A549 (cell line): ENCODE measurements around the gene TAF6L. TPM values are rescaled to one million over a fixed set of nuclear protein-coding genes. Genes with fewer than 3 reads are reported as not detected.

Source experiments
- CBX2 ChIP-seq: fragments of 200-600 bp; sonication (generic); IDR thresholded peaks from 2 replicates; pipeline ENCODE4 v1.6.1; 2016; ENCODE audit warnings: low read depth, mild to moderate bottlenecking, borderline replicate concordance
- CBX8 ChIP-seq: fragments of 200-600 bp; sonication (generic); IDR thresholded peaks from 2 replicates; pipeline ENCODE4 v1.6.1; 2016
- EHF ChIP-seq: fragments of 250-450 bp; sonication (Bioruptor Pico); IDR thresholded peaks from 2 replicates; pipeline ENCODE4 v1.5.0; 2020; ENCODE audit warnings: mild to moderate bottlenecking
- EHMT2 ChIP-seq: fragments of 200-600 bp; sonication (generic); IDR thresholded peaks from 2 replicates; pipeline ENCODE4 v1.6.1; 2016; ENCODE audit warnings: antibody characterized with exemption, low read depth, mild to moderate bottlenecking, moderate library complexity
- ELK1 ChIP-seq: fragments of 150-350 bp; IDR thresholded peaks from 2 replicates; pipeline ENCODE4 v1.6.1; 2014; ENCODE audit warnings: low read depth, mild to moderate bottlenecking, low read length
- FOSL2 ChIP-seq, 2 experiments: fragments of 450-650 bp in 1 of 2; fragments of >200 bp in 1 of 2; sonication (Bioruptor Twin) in 1 of 2; formaldehyde crosslinking; IDR thresholded peaks; 2 replicates each; pipeline versions ENCODE4 v1.5.0 to v1.6.1; 2016 to 2020; ENCODE audit warnings: mild to moderate bottlenecking in 1 of 2, moderate library complexity in 1 of 2
- GATA3 ChIP-seq: IDR thresholded peaks from 2 replicates; pipeline ENCODE4 v1.6.1; 2012; ENCODE audit warnings: borderline replicate concordance
- HDAC2 ChIP-seq: fragments of 200-600 bp; sonication (generic); IDR thresholded peaks from 2 replicates; pipeline ENCODE4 v1.6.1; 2016
- HMGXB4 ChIP-seq: fragments of 250-450 bp; sonication (Bioruptor Pico); IDR thresholded peaks from 2 replicates; pipeline ENCODE4 v1.5.0; 2021; ENCODE audit warnings: mild to moderate bottlenecking, moderate library complexity, borderline replicate concordance
- JUN ChIP-seq, 2 experiments: fragments of >200 bp; sonication (Bioruptor Twin); formaldehyde crosslinking; IDR thresholded peaks; 2 replicates in 1 of 2; 3 replicates in 1 of 2; pipeline ENCODE4 v1.6.1; 2016 to 2017
- MAFK ChIP-seq: fragments of 450-650 bp; IDR thresholded peaks from 2 replicates; pipeline ENCODE4 v1.6.1; 2014; ENCODE audit not compliant: partially characterized antibody
- MAZ ChIP-seq: fragments of 150-350 bp; IDR thresholded peaks from 2 replicates; pipeline ENCODE4 v1.6.1; 2014; ENCODE audit warnings: antibody characterized with exemption, low read depth, low read length, borderline replicate concordance
- MYC ChIP-seq: IDR thresholded peaks from 2 replicates; pipeline ENCODE4 v1.6.1; 2012; ENCODE audit warnings: mild to moderate bottlenecking, inconsistent platforms, low read length, improper control_type of control experiment, borderline replicate concordance
- NFE2L2 ChIP-seq: fragments of 150-350 bp; conservative IDR thresholded peaks from 2 replicates; pipeline ENCODE4 v1.6.1; 2014; ENCODE audit warnings: low read length
- NPAS2 ChIP-seq: fragments of 250-450 bp; sonication (Bioruptor Pico); IDR thresholded peaks from 2 replicates; pipeline ENCODE4 v1.8.0; 2022; ENCODE audit warnings: mild to moderate bottlenecking, moderate library complexity, borderline replicate concordance
- PHF8 ChIP-seq: fragments of 200-600 bp; sonication (generic); IDR thresholded peaks from 2 replicates; pipeline ENCODE4 v1.6.1; 2016; ENCODE audit warnings: low read depth, mild to moderate bottlenecking, antibody characterized with exemption, moderate library complexity, borderline replicate concordance
- POLR2A ChIP-seq: IDR thresholded peaks from 2 replicates; pipeline ENCODE4 v1.6.1; 2012; ENCODE audit warnings: mild to moderate bottlenecking, low read length
- RAD21 ChIP-seq, 2 experiments: fragments of >200 bp in 1 of 2; sonication (Bioruptor Twin) in 1 of 2; formaldehyde crosslinking in 1 of 2; IDR thresholded peaks in 1 of 2; conservative IDR thresholded peaks in 1 of 2; 2 replicates in 1 of 2; 3 replicates in 1 of 2; pipeline ENCODE4 v1.6.1; 2012 to 2018; ENCODE audit warnings: inconsistent platforms in 1 of 2
- RARB ChIP-seq: fragments of 250-450 bp; sonication (Bioruptor Pico); IDR thresholded peaks from 2 replicates; pipeline ENCODE4 v1.8.0; 2021; ENCODE audit warnings: mild to moderate bottlenecking, moderate library complexity
- RCOR1 ChIP-seq: fragments of 150-350 bp; IDR thresholded peaks from 2 replicates; pipeline ENCODE4 v1.6.1; 2014; ENCODE audit warnings: antibody characterized with exemption, low read length, low read depth
- REST ChIP-seq: fragments of 200-600 bp; sonication (generic); IDR thresholded peaks from 2 replicates; pipeline ENCODE4 v1.6.1; 2016; ENCODE audit warnings: antibody characterized with exemption, mild to moderate bottlenecking, moderate library complexity
- RNF2 ChIP-seq: fragments of 200-600 bp; sonication (generic); IDR thresholded peaks from 2 replicates; pipeline ENCODE4 v1.6.1; 2016; ENCODE audit warnings: low read depth, mild to moderate bottlenecking, antibody characterized with exemption, moderate library complexity, borderline replicate concordance
- SMC3 ChIP-seq: fragments of >200 bp; sonication (Bioruptor Twin); formaldehyde crosslinking; IDR thresholded peaks from 3 replicates; pipeline ENCODE4 v1.6.1; 2018; ENCODE audit warnings: inconsistent platforms
- TFCP2L1 ChIP-seq: fragments of 250-450 bp; sonication (Bioruptor Pico); IDR thresholded peaks from 2 replicates; pipeline ENCODE4 v1.5.0; 2021; ENCODE audit warnings: mild to moderate bottlenecking
- TP53 ChIP-seq: fragments of 250-450 bp; sonication (Bioruptor Pico); IDR thresholded peaks from 2 replicates; pipeline ENCODE4 v1.5.0; 2021; ENCODE audit warnings: mild to moderate bottlenecking, moderate library complexity
- USF2 ChIP-seq: fragments of 450-650 bp; IDR thresholded peaks from 2 replicates; pipeline ENCODE4 v1.6.1; 2014; ENCODE audit warnings: antibody characterized with exemption
- ZC3H11A ChIP-seq: fragments of 450-650 bp; IDR thresholded peaks from 2 replicates; pipeline ENCODE4 v1.6.1; 2014; ENCODE audit warnings: antibody characterized with exemption, mild to moderate bottlenecking
- ZFP36 ChIP-seq: fragments of 450-650 bp; IDR thresholded peaks from 2 replicates; pipeline ENCODE4 v1.6.1; 2014; ENCODE audit warnings: borderline replicate concordance; ENCODE audit not compliant: partially characterized antibody
- polyA plus RNA-seq, 4 experiments: library from polyadenylated mRNA; depleted of rRNA in 3 of 4; stranded (reverse); fragments of >200 nt; fragmentation: RNase III in 1 of 4; extraction: RNeasy Plus Mini Kit Qiagen cat#74134 plus additional on column Dnase treatment in 1 of 4; gene quantifications; 2 replicates in 3 of 4; 3 replicates in 1 of 4; pipeline ENCODE4 v1.2.3, GENCODE V29; 2011 to 2017

TAF6L gene
- polyA plus RNA-seq, 2 of the 4 experiments (the other 2 are of a cell fraction) = 14.0 to 22.7 TPM

- TF ChIP-seq GATA3 = peak; percentile 46; the same call in 1 of the 2 replicates
- no peak for TF ChIP-seq ZC3H11A
- peak; percentile 30; the same call in 1 of the 2 replicates for TF ChIP-seq MAZ
- TF ChIP-seq HDAC2 = no peak
- peak; percentile 70; the same call in 1 of the 2 replicates for TF ChIP-seq MYC
- no peak for TF ChIP-seq SMC3
- TF ChIP-seq FOSL2 (IDR thresholded peaks at IDR 0.05) = no peak
- 0 out of 2 replicates have a peak, but pooled peaks have one; percentile 7 for TF ChIP-seq FOSL2 (CRISPR knock-in tag; IDR thresholded peaks at IDR 0.05)
- TF ChIP-seq MAFK = no peak
- TF ChIP-seq RCOR1 = no peak
- TF ChIP-seq TFCP2L1 (CRISPR knock-in tag) = peak; percentile 79; the same call in 1 of the 2 replicates
- peak; percentile 99 for TF ChIP-seq PHF8
- no peak for TF ChIP-seq EHMT2
- TF ChIP-seq USF2 = no peak
- no peak for TF ChIP-seq ELK1
- no peak for TF ChIP-seq NPAS2
- TF ChIP-seq HMGXB4 = no peak
- peak; percentile 49; the same call in 1 of the 2 replicates for TF ChIP-seq REST
- peak; percentile 87; the same call in 1 of the 2 replicates for TF ChIP-seq TP53 (CRISPR knock-in tag)
- TF ChIP-seq RARB (CRISPR knock-in tag) = no peak
- TF ChIP-seq ZFP36 = no peak
- peak; percentile 94 to 99 for TF ChIP-seq JUN (IDR thresholded peaks at IDR 0.05)
- TF ChIP-seq EHF (CRISPR knock-in tag) = no peak
- TF ChIP-seq RAD21 (conservative IDR thresholded peaks at IDR 0.05 in 1 of 2, IDR thresholded peaks at IDR 0.05 in 1 of 2) = no peak; a peak in 1 of 5 replicates
- TF ChIP-seq POLR2A = peak; percentile 100
- TF ChIP-seq NFE2L2 = no peak
- TF ChIP-seq CBX8 = no peak; the same call in 1 of the 2 replicates
- TF ChIP-seq RNF2 = no peak
- no peak for TF ChIP-seq CBX2
Observed at GRCh38 chr11:62805076-62805892, 34.1 kb downstream of the TAF6L start, which contains the start of gene NXF1 (continued).
